ENCODE measurements around the gene VSIG10.
A peak's percentile ranks its signal among the peaks of the same experiment; 100 is the strongest.

Gene VSIG10, protein sequence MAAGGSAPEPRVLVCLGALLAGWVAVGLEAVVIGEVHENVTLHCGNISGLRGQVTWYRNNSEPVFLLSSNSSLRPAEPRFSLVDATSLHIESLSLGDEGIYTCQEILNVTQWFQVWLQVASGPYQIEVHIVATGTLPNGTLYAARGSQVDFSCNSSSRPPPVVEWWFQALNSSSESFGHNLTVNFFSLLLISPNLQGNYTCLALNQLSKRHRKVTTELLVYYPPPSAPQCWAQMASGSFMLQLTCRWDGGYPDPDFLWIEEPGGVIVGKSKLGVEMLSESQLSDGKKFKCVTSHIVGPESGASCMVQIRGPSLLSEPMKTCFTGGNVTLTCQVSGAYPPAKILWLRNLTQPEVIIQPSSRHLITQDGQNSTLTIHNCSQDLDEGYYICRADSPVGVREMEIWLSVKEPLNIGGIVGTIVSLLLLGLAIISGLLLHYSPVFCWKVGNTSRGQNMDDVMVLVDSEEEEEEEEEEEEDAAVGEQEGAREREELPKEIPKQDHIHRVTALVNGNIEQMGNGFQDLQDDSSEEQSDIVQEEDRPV

GRCh38 chr12:118103601-118104382 is at the start of gene VSIG10:
Gene VSIG10 (minus strand): TSS chr12:118104011. CDS start chr12:118103671, 340 bp downstream.
- DNase-seq (ENCODE audit: low read depth), result no peak

DNA sequence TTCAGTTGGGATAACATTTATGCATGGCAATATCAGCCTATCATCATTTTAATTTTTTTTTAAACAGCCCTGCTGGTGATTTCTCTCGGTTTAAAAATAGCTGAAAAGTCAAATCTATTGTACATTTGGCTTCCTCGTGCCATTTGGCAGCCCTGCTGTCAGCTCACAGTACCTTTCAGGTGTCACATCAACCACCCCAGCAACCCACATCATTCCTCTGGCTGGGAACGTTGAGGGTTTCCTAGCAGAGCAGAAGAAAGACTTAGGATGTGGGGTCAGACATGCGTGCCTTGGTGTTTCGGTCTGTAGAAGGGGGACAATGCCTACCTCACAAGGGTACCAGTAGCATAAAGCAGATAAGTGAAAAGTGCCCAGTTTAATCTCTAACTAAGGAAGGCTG is 47.9 kb upstream of the VSIG10 start:
- H3K4me3 ChIP-seq (ENCODE audit: low read depth, low read length), result no peak overlapping the region
- no peak for DNase-seq (ENCODE audit: low read depth)
- TF ChIP-seq, protein P1, sequence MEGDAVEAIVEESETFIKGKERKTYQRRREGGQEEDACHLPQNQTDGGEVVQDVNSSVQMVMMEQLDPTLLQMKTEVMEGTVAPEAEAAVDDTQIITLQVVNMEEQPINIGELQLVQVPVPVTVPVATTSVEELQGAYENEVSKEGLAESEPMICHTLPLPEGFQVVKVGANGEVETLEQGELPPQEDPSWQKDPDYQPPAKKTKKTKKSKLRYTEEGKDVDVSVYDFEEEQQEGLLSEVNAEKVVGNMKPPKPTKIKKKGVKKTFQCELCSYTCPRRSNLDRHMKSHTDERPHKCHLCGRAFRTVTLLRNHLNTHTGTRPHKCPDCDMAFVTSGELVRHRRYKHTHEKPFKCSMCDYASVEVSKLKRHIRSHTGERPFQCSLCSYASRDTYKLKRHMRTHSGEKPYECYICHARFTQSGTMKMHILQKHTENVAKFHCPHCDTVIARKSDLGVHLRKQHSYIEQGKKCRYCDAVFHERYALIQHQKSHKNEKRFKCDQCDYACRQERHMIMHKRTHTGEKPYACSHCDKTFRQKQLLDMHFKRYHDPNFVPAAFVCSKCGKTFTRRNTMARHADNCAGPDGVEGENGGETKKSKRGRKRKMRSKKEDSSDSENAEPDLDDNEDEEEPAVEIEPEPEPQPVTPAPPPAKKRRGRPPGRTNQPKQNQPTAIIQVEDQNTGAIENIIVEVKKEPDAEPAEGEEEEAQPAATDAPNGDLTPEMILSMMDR (IDR thresholded peaks at IDR 0.05; ENCODE audit: control insufficient read depth, extremely low read depth, insufficient read depth), result no peak

More at GRCh38 chr12:118103601-118104382, at the start of gene VSIG10:
- peak within 1 kb of the TSS; percentile 74 for H3K4me3 ChIP-seq (ENCODE audit: low read depth, low read length)
- TF ChIP-seq, protein P1 (IDR thresholded peaks at IDR 0.05; ENCODE audit: control insufficient read depth, extremely low read depth, insufficient read depth), result no peak

GRCh38 chr12:118150625-118151024 is 46.8 kb upstream of the VSIG10 start:
- no peak for DNase-seq (ENCODE audit: low read depth)
- no peak overlapping the region for H3K4me3 ChIP-seq (ENCODE audit: low read depth, low read length)
- TF ChIP-seq, protein P1 (IDR thresholded peaks at IDR 0.05; ENCODE audit: control insufficient read depth, extremely low read depth, insufficient read depth), result no peak

GRCh38 chr12:118148287-118148686 is 44.5 kb upstream of the VSIG10 start:
- TF ChIP-seq, protein P1 (IDR thresholded peaks at IDR 0.05; ENCODE audit: control insufficient read depth, extremely low read depth, insufficient read depth), result no peak
- DNase-seq (ENCODE audit: low read depth), result no peak

GRCh38 chr12:118145798-118146156 is 42.0 kb upstream of the VSIG10 start:
- TF ChIP-seq, protein P1 (IDR thresholded peaks at IDR 0.05; ENCODE audit: control insufficient read depth, extremely low read depth, insufficient read depth), result no peak
- DNase-seq (ENCODE audit: low read depth), result no peak
- no peak overlapping the region for H3K4me3 ChIP-seq (ENCODE audit: low read depth, low read length)

More at GRCh38 chr12:118148287-118148686, 44.5 kb upstream of the VSIG10 start:
- no peak overlapping the region for H3K4me3 ChIP-seq (ENCODE audit: low read depth, low read length)

- TF ChIP-seq, protein P1 (IDR thresholded peaks at IDR 0.05; ENCODE audit: control insufficient read depth, extremely low read depth, insufficient read depth), result no peak
- H3K4me3 ChIP-seq (ENCODE audit: low read depth, low read length), result no peak overlapping the region
- DNase-seq (ENCODE audit: low read depth), result no peak
Observed at GRCh38 chr12:118145113-118145797, 41.4 kb upstream of the VSIG10 start.

Measured in LNCaP clone FGC (cell line).